ENCODE results near the gene SDK2. TPM values are rescaled to one million over a fixed set of nuclear protein-coding genes. Genes with fewer than 3 reads are reported as not detected.
A peak's percentile ranks its signal among the peaks of the same experiment; 100 is the strongest.

Gene SDK2
- total and polyA plus RNA-seq, 2 of the 4 experiments (the other 2 are of a cell fraction), result under 0.01 to 0.03 TPM

GRCh38 chr17:73393381-73393780 is 250.9 kb downstream of the SDK2 start:
- Histone ChIP-seq H3K4me3 (ENCODE audit: insufficient read depth, low read depth, low read length) (no peak overlapping the region), H3K9ac (ENCODE audit: low read depth, low read length) (no peak overlapping the region), H3K9me3 (ENCODE audit: control insufficient read depth, insufficient read depth, low read length) (no peaks in the 10 kb centered on the region), H3K36me3 (ENCODE audit: control insufficient read depth, insufficient read depth, low read length) (no peaks in the 10 kb centered on the region), H4K91ac (ENCODE audit: insufficient read depth, low read depth, low read length) (no peak overlapping the region), H2BK120ac (ENCODE audit: low read depth, low read length) (no peak overlapping the region), H3K27ac (ENCODE audit: insufficient read depth, low read length) (no peak overlapping the region), H3K18ac (ENCODE audit: low read depth, low read length) (no peak overlapping the region), H2AFZ (replicated peaks; ENCODE audit: low read length, poor library complexity) (peak overlapping the region; percentile 43), H4K8ac (ENCODE audit: low read depth in 2 of 2, low read length in 2 of 2) (no peak overlapping the region), H3K4ac (ENCODE audit: low read depth, low read length) (no peak overlapping the region), H2BK15ac (ENCODE audit: low read depth, low read length) (no peak overlapping the region), H2AK9ac (replicated peaks; ENCODE audit: low read depth, low read length, poor library complexity) (peak overlapping the region; percentile 28), H4K5ac (ENCODE audit: low read depth, low read length) (no peak overlapping the region), H2BK20ac (ENCODE audit: low read depth, low read length) (no peak overlapping the region), H3K4me1 (ENCODE audit: control insufficient read depth, insufficient read depth, low read length) (no peaks in the 10 kb centered on the region), H3K23ac (ENCODE audit: low read depth, low read length) (no peak overlapping the region), H2AK5ac (ENCODE audit: low read depth, low read length) (no peak overlapping the region), H3K4me2 (ENCODE audit: low read depth, low read length) (no peak overlapping the region), H3K9me1 (ENCODE audit: insufficient read depth, low read length) (no peaks in the 10 kb centered on the region), H4K20me1 (ENCODE audit: insufficient read depth, low read length) (no peaks in the 10 kb centered on the region), H3K56ac (ENCODE audit: extremely low read depth, insufficient read depth, low read length) (no peak overlapping the region), H3K27me3 (ENCODE audit: control insufficient read depth, insufficient read depth, low read length) (peaks cover 4% of the 10 kb centered on the region; the same call in 1 of the 2 replicates), H2BK5ac (ENCODE audit: low read depth, low read length, poor library complexity, severe bottlenecking) (no peak overlapping the region), H3K14ac (replicated peaks; ENCODE audit: low read depth, low read length) (no peak overlapping the region), H3K79me1 (ENCODE audit: low read depth in 1 of 2, low read length in 2 of 2) (no peaks in the 10 kb centered on the region)
- WGBS, 2 experiments (ENCODE audit: extremely low coverage in 2 of 2, insufficient read length in 1 of 2), result 98% methylated on average over 7 of the region's 14 CpGs; no CpG with 5 or more reads in 1 of the 2 experiments
- ChIA-PET CTCF (no interaction called here), POLR2A (ENCODE audit: unreplicated experiment) (no interaction called here)
- BruUV-seq (replicated peaks), result no TSS peak
- TF ChIP-seq RFX5 (IDR thresholded peaks at IDR 0.05; ENCODE audit: low read depth, low read length) (no peak), RAD21 (IDR thresholded peaks at IDR 0.05; ENCODE audit: low read length) (no peak), MAFK (IDR thresholded peaks at IDR 0.05; ENCODE audit: low read depth, low read length) (no peak), FOS (IDR thresholded peaks at IDR 0.05; ENCODE audit: low read depth, low read length) (no peak), BHLHE40 (IDR thresholded peaks at IDR 0.05; ENCODE audit: low read depth, low read length) (no peak), MXI1 (IDR thresholded peaks at IDR 0.05; ENCODE audit: borderline replicate concordance, low read depth, low read length) (no peak), MAZ (IDR thresholded peaks at IDR 0.05; ENCODE audit: borderline replicate concordance, low read depth, low read length) (no peak)
- in situ Hi-C loops (cut with MboI; ENCODE audit: low sequenced_read_pairs), result no loop called here
- dilution Hi-C loops (cut with HindIII; ENCODE audit: low sequenced_read_pairs, unreplicated experiment), result no loop called here
- intact Hi-C loops (cut with micrococcal nuclease), result no loop called here
- DNase-seq (no peak), ATAC-seq (ENCODE audit: low read depth) (no peak)
